HG02610 (cell line): ENCODE results near the gene SFRP4.
A peak's percentile ranks its signal among the peaks of the same experiment; 100 is the strongest.
"Not testable (repeated sequence)": the region's sequence is repeated elsewhere in the genome, so short reads cannot be mapped to it uniquely, and the experiment has no call there.

ENCODE experiments used
- ATAC-seq: cut with Tn5 transposase; IDR thresholded peaks from one replicate; pipeline ENCODE4 v1.9.1; 2021; ENCODE audit warnings: mild to moderate bottlenecking, moderate library complexity; ENCODE audit not compliant: unreplicated experiment

SFRP4 gene

GRCh38 chr7:37916673-37917660 lies at the start of gene SFRP4:
TSS of gene SFRP4 (minus strand) at chr7:37916817. CDS start at chr7:37916537, 280 bp downstream.
- ATAC-seq: peak; percentile 39

- ATAC-seq: no peak
Observed at GRCh38 chr7:37964196-37964595, 47.6 kb upstream of the SFRP4 start.

- no peak for ATAC-seq
Observed at GRCh38 chr7:37961251-37961650, 44.6 kb upstream of the SFRP4 start.

- no peak for ATAC-seq
Observed at GRCh38 chr7:37960483-37960882, 43.9 kb upstream of the SFRP4 start.

- no peak for ATAC-seq
Observed at GRCh38 chr7:37957221-37957970, 40.8 kb upstream of the SFRP4 start.

GRCh38 chr7:37956791-37957190 lies 40.2 kb upstream of the SFRP4 start:
- ATAC-seq: no peak

GRCh38 chr7:37954217-37954616 lies 37.6 kb upstream of the SFRP4 start:
- ATAC-seq: not testable (repeated sequence)

GRCh38 chr7:37952240-37952639 lies 35.6 kb upstream of the SFRP4 start:
- no peak for ATAC-seq

GRCh38 chr7:37947941-37948210 lies 31.3 kb upstream of the SFRP4 start:
- ATAC-seq: no peak

GRCh38 chr7:37947138-37947940 lies 30.7 kb upstream of the SFRP4 start:
- no peak for ATAC-seq

- ATAC-seq: no peak
Observed at GRCh38 chr7:37945336-37945735, 28.7 kb upstream of the SFRP4 start.

GRCh38 chr7:37944737-37945054 lies 28.1 kb upstream of the SFRP4 start:
- no peak for ATAC-seq

- ATAC-seq: peak; percentile 79
Observed at GRCh38 chr7:37943905-37944736, 27.5 kb upstream of the SFRP4 start.

- ATAC-seq: no peak
Observed at GRCh38 chr7:37942934-37943610, 26.5 kb upstream of the SFRP4 start.

GRCh38 chr7:37933018-37933566 lies 16.5 kb upstream of the SFRP4 start:
- ATAC-seq: no peak

GRCh38 chr7:37932543-37932942 lies 15.9 kb upstream of the SFRP4 start:
- no peak for ATAC-seq

- ATAC-seq: no peak
Observed at GRCh38 chr7:37930226-37930948, 13.8 kb upstream of the SFRP4 start.

GRCh38 chr7:37928878-37929277 lies 12.3 kb upstream of the SFRP4 start:
- ATAC-seq: no peak
